ENCODE results near the gene EDN2. TPM values are rescaled to one million over a fixed set of nuclear protein-coding genes. Genes with fewer than 3 reads are reported as not detected.

EDN2 gene
- polyA plus RNA-seq, 1 experiment = 0.06 TPM

DNA sequence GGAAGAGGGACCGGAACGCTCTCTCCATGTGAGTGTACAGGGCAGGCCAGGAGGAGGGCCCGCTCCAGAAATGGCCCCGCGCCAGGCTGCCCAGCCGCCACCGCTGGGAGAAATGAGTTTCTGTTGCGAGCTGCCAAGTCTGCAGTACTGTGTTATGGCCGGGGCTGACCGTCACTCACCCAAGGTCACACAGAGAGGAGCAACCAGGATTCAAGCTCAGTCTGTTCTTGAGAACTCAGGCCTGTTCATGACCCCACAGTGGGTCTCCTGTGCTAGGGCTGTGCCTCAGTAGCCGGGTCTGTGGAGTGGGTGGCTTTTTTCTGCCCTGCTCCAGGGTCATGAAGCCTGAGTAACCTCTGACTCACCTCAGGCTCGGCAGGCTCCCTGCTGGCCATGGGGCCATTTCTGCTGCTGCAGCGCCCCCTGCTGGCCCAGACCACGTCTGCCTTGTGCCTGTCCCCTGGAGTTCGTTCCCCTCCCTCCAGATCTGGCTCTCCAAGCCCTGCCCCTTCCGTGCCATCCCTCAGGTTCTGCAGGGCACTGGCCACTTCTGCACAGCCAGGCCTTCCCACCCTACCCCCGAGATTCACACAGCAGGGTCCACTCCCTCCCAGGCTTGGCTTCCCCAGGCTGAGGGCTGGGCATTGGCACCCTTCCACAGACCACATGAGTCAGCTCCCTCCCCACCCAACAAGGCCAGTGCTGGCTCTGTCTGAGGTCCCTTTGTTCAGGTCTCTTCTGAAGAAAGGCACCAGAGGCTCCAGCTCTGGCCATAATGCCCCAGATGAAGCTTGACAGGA lies 51.8 kb downstream of the EDN2 start:
- POLR2A ChIA-PET = no interaction called here
- Histone ChIP-seq H3K4me3 (ENCODE audit: low read depth, low read length) (no peak overlapping the region), H3K36me3 (ENCODE audit: control insufficient read depth, insufficient read depth, low read length) (no peaks in the 10 kb centered on the region), H3K27me3 (ENCODE audit: control insufficient read depth, insufficient read depth, low read length) (peaks cover 4% of the 10 kb centered on the region)
- no peak for DNase-seq (ENCODE audit: low read depth)
- CTCF ChIA-PET = interaction anchor here (0.5 to 5.1 kb wide), 37 partner anchors 9 to 171 kb away, joined by 3 to 56 read pairs (median 4); no protein-coding TSS in a partner anchor
- TF ChIP-seq, protein P1, sequence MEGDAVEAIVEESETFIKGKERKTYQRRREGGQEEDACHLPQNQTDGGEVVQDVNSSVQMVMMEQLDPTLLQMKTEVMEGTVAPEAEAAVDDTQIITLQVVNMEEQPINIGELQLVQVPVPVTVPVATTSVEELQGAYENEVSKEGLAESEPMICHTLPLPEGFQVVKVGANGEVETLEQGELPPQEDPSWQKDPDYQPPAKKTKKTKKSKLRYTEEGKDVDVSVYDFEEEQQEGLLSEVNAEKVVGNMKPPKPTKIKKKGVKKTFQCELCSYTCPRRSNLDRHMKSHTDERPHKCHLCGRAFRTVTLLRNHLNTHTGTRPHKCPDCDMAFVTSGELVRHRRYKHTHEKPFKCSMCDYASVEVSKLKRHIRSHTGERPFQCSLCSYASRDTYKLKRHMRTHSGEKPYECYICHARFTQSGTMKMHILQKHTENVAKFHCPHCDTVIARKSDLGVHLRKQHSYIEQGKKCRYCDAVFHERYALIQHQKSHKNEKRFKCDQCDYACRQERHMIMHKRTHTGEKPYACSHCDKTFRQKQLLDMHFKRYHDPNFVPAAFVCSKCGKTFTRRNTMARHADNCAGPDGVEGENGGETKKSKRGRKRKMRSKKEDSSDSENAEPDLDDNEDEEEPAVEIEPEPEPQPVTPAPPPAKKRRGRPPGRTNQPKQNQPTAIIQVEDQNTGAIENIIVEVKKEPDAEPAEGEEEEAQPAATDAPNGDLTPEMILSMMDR (IDR thresholded peaks at IDR 0.05; ENCODE audit: insufficient read depth, low read depth, low read length) = peak; percentile 92

DNA sequence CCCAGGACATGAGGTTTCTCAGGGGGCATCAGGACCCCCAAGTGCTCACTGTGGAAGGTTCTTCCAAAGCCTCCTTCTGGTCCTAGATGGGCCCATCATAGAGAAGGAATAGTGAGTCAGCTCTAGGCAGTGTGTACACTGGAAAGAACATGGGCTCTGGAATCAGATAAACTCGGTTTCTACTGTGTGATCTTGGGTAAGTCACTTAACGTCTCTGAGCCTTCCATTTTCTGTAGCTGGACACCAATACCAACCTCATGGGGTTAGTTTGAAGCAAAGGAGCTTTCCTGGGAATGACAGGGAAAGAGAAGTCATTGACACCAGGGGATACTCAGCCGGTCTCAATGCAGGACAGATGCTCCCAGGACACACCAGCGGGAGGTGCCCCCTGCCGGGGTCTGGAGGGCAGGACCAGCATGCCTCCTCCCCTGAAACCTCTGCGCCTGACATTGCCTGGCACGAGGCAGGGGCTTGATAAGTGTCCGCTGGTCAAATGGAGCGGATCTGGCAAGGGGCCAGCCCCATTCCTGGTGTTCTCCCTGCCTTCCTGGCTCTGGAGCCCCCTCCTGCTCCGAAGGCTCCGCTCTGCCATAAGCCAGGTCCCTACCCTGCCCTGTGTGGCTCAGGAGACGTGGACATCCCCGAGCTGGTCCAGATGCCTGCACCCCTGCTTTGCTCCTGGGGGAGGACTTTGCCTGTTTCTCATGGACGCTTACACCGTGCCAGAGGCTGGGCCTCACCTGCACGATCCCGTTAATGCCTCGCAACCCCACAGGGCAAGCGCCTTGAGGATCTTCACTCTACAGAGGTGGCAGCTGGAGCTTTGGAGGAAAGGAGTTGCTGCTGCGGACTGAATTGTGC lies 52.8 kb downstream of the EDN2 start:
- POLR2A ChIA-PET = no interaction called here
- no peak for DNase-seq (ENCODE audit: low read depth)
- TF ChIP-seq, protein P1 (IDR thresholded peaks at IDR 0.05; ENCODE audit: insufficient read depth, low read depth, low read length) = no peak
- Histone ChIP-seq H3K36me3 (ENCODE audit: control insufficient read depth, insufficient read depth, low read length) (no peaks in the 10 kb centered on the region), H3K4me3 (ENCODE audit: low read depth, low read length) (no peak overlapping the region), H3K27me3 (ENCODE audit: control insufficient read depth, insufficient read depth, low read length) (peaks cover 4% of the 10 kb centered on the region)
- CTCF ChIA-PET = interaction anchor here (0.5 to 5.1 kb wide), 17 partner anchors 9 to 170 kb away, joined by 3 to 56 read pairs (median 4); no protein-coding TSS in a partner anchor

DNA sequence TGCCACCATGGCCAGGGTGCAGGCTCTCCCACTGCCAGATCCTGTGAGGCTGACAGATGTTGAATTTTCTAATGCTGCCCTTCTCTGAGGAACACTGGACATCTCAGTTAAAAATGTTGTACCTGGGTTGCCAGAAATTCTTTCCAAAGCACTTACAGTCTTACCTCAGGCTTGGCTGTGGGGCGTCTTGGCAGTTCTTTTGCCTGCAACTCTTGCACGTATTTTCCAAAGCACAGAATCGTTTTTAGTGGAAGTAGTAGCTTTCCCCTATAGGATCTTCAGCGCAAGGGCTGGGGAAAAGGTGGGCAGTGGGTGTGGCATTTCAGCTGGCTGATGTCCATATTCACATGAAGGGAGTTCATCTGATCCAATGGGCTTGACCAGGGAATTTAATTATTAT lies 53.9 kb downstream of the EDN2 start:
- TF ChIP-seq, protein P1 (IDR thresholded peaks at IDR 0.05; ENCODE audit: insufficient read depth, low read depth, low read length) = no peak
- ChIA-PET CTCF (interaction anchor here (0.6 to 5.1 kb wide), 3 partner anchors 11 to 149 kb away, joined by 4 to 56 read pairs (median 38); no protein-coding TSS in a partner anchor), POLR2A (no interaction called here)
- H3K27me3 ChIP-seq (ENCODE audit: control insufficient read depth, insufficient read depth, low read length) = peaks cover 1% of the 10 kb centered on the region
- no peaks in the 10 kb centered on the region for H3K36me3 ChIP-seq (ENCODE audit: control insufficient read depth, insufficient read depth, low read length)
- H3K4me3 ChIP-seq (ENCODE audit: low read depth, low read length) = no peak overlapping the region
- no peak for DNase-seq (ENCODE audit: low read depth)

DNA sequence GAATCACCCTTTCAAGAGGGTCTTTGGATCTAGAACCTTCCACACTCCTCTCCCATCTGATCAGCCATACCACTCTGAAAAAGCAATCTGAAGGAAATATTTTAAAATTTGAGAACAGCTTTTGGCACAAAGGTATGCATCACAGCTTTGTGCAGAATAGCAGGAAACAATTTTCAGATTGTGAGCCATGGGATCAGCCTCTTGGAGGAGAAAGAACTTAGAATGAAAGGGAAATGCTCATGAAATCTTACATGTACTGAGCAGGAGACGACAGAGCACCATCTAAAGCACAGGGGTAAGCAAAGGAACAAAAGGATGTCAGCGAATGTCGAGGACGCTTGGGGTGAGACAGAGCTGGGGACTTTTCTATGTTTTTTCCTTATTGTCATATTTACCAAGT lies 54.4 kb downstream of the EDN2 start:
- TF ChIP-seq, protein P1 (IDR thresholded peaks at IDR 0.05; ENCODE audit: insufficient read depth, low read depth, low read length) = no peak
- no peak for DNase-seq (ENCODE audit: low read depth)
- H3K4me3 ChIP-seq (ENCODE audit: low read depth, low read length) = no peak overlapping the region
- POLR2A ChIA-PET = no interaction called here
- peaks cover 1% of the 10 kb centered on the region for H3K27me3 ChIP-seq (ENCODE audit: control insufficient read depth, insufficient read depth, low read length)
- no peaks in the 10 kb centered on the region for H3K36me3 ChIP-seq (ENCODE audit: control insufficient read depth, insufficient read depth, low read length)
- CTCF ChIA-PET = interaction anchor here (4.6 to 5.1 kb wide), 2 partner anchors 11 to 148 kb away, joined by 38 to 56 read pairs; no protein-coding TSS in a partner anchor

DNA sequence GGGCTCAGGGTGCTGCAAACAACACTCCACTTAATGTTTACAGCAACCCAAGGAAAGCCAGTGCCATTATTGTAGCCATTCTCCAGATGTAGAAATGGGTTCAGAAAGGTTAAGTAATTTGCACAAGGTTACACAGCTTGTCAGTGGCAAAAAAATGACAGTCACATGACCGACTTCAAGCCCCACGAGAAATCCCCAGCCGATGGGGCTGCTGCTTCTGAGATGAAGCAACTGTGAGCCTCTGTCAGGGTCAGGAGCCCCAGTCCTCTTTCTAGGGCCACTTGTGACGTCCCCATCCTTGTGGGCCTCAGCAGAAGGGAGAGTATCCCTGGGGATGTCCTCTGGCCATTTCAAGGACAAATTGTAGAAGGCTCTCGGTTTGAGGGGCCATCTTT lies 54.8 kb downstream of the EDN2 start:
- CTCF ChIA-PET = interaction anchor here (0.9 to 5.1 kb wide), 2 partner anchors 10 to 147 kb away, joined by 3 to 56 read pairs; no protein-coding TSS in a partner anchor
- no peak for DNase-seq (ENCODE audit: low read depth)
- TF ChIP-seq, protein P1 (IDR thresholded peaks at IDR 0.05; ENCODE audit: insufficient read depth, low read depth, low read length) = no peak
- POLR2A ChIA-PET = no interaction called here
- Histone ChIP-seq H3K36me3 (ENCODE audit: control insufficient read depth, insufficient read depth, low read length) (no peaks in the 10 kb centered on the region), H3K27me3 (ENCODE audit: control insufficient read depth, insufficient read depth, low read length) (peaks cover 1% of the 10 kb centered on the region), H3K4me3 (ENCODE audit: low read depth, low read length) (no peak overlapping the region)
